Occipital lobe (tissue), 2 donors: ENCODE measurements around the gene HDAC4. TPM values are rescaled to one million over a fixed set of nuclear protein-coding genes. Genes with fewer than 3 reads are reported as not detected.

Experiments
- DNase-seq: peaks from one replicate; lab custom pipeline; 2025; lab: John Stamatoyannopoulos, UW
- total RNA-seq: library from RNA; depleted of rRNA; stranded (reverse); fragments of >200 nt; gene quantifications from one replicate; pipeline ENCODE4 v1.2.3, GENCODE V29; 2014

HDAC4 gene
- total RNA-seq, 1 donor from 2014 or later = 30.9 TPM

GRCh38 chr2:239055756-239056493 lies 344.9 kb downstream of the HDAC4 start:
- DNase-seq = no peak

DNA sequence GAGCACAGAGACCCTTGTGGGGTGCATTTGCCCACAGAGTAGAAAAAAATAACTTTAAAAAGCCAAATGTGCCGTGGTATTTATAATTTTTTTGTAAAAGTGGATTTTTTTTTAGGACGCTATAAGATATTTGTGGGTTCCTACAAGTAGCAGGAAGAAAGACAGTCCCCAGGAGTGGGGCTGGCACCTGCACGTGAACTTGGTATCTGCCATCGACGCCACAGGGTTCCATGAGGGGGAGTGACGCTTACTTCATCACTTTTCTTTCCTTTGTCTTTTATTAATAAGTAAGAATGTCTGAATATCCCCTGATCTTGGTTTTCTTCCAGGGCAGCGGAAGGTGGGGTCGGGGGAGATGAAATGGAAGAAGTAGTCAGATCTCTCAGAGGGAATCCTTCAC lies 345.9 kb downstream of the HDAC4 start:
- DNase-seq = no peak

DNA sequence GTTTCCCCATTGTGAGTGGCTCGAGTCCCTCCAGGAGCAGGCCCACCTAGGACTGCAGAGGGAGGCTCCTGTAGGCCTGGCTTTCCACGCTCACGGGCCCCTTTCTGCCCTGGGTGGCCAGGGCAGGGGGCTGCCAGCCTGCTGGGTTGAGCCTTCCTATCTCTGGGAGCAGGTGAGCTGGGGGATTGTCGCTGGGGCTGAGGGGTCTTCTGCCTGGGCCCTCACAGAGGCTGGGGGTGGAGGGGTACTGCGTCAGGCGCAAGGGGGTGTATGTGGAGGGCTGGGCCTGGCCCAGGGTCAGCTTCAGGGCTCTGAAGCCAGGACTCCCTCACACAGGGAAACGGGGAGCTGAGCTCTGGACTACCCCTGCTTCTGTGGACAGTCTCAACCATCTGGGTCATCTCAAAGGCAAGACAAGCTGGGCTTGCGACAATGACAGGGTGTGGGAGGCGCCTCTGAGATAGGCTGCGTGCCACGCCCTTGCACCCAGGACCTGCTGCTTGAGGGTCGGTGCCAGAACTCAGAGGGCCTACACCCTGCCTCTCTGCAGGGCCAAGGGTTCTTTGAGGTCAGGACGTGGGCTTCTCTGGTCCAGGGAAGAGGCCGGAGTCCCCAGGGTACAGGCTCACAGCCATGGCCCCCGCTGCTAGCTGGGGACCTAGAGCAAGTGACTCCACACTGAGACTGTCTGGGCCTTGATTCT lies 346.9 kb downstream of the HDAC4 start:
- no peak for DNase-seq

DNA sequence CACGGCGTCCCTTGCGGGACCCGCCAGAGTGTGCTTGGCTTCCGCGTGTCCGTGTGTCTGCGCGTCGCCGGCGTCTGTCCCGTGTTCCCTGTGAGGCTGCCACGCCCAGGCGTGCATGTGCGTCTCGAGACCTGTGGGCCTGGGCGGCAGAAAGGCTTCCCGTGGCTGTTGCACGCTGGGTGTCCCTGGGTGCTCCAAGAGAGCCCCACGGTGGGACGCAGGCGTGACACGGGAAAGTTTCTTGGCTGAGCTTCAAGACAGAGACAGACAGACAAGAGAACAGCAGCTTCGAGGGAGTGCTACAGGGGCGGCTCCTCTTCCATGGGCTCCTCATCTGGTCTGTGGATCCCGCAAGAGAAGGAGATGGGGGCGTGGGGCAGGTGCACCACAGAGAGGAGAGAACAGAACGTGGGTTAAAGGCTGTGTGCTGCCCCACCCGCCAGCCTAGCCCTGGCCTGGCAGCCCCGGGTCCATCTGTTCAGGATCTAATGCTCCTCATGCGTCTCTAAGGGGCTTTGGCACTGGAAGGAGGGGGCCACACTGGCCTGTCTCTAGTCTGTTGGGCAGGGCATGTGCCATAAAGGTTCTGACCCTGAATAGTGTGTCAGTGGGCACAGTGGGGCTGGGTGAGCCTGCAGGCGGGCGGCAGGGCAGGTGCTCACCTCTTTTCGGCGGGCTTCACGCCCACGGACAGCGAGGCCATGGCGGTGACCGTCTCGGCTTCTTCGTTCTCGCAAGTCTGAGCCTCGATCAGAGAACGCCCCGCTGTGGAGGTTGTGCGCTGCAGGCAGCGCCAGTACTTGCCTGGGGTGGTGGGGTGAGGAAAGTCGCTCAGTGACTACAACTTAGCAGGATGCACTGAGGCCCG lies 347.8 kb downstream of the HDAC4 start:
- no peak for DNase-seq

GRCh38 chr2:239051891-239052445 lies 348.9 kb downstream of the HDAC4 start:
- no peak for DNase-seq

DNA sequence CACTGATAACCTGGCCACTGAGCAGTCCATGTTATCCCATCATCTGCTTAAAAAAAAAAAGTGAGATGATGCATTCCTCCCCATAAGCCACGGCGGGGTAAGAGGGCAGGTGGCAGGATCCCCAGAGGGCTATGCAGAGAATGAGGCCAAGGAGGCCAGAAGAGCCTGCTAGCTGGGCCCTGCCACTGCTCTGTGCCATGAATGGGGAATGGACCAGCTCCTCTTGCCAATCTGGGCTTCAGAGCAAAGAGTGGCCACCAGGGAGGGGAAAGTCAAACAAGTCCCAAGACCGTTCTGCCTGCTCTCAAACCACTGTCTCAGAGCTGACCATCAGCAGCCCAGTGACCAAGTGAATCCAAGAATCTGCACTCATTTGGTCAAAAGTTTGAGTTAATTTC lies 350.6 kb downstream of the HDAC4 start:
- no peak for DNase-seq

DNA sequence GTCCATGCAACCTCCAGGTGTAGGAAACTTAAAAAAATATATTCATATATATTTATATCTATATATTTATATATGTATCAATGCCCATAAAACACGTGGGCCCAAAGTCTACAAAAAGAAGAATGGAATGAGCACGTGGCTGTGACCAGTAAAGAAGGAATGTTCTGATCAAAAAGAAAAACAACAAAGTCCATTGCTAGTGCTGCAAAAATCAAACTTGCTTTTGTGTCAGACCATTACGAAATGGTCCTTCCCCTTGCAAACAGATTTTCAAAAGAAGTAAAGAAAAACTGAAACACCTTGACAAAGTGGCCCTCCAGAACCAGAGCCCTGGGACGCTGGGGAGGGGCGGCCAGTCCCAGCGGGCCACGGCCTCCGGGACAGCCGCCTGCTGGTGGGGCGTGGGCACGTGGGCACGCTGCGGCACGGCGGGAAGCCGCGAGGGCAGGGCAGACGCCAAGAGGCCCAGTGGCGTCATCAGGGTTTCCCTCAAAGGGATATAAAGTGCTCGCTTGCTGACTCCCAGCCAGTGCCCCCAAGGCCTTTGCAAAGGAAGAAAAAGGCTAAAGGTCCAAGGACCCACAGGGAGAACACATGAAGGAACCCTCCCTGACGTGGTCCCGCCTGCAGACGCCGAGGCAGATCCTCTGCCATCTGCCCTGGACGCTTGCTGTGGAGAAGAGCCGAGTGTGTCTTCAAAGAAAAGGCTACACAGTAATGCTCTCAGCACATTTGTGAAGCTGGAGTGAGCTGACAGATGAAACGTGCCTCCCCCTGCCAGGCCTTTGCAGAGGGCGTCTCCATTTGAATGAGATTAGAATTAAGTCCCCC lies 351.2 kb downstream of the HDAC4 start:
- no peak for DNase-seq

- no peak for DNase-seq
These were observed 352.1 kb downstream of the HDAC4 start for GRCh38 chr2:239048736-239049135.

DNA sequence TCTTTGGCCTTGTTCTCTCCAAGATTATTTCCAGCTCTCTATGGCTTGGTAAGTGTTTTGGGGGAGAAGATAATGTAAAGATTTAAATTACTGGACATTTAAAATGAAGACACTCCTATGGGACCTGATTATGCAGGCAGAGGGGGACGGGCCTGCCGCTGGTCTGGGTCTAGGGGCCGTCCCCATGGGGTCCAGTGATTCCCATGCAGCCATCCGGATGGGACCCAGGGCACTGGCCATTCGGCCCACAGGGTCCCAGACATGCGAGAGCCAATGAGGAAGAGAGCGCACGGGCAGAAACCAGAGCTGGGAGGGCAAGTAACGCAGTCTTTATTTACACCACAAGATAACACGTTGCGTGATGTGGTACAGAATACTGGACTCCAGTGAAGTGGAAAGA lies 353.0 kb downstream of the HDAC4 start:
- DNase-seq = no peak

DNA sequence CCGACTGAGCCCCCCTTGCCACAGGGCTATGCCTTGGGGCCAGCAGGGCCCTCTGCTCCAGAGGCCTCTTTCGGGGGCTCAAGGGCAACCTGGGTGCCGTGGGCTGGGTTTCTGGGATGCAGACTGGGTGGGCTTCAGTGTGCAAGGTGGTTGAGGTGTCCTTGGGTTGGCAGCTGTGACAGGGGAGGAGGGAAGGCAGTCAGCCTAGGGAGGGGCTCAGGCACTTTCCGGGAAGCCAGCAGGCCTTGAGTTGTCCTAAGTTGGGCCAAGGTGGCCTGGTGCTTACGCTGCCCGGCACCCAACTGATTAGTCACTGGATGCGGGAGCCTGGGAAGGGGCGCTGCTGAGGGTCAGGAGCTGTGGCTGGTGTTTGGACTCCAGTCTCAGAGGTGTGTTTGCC lies 353.4 kb downstream of the HDAC4 start:
- DNase-seq = no peak

GRCh38 chr2:239046822-239047221 lies 354.0 kb downstream of the HDAC4 start:
- no peak for DNase-seq

DNA sequence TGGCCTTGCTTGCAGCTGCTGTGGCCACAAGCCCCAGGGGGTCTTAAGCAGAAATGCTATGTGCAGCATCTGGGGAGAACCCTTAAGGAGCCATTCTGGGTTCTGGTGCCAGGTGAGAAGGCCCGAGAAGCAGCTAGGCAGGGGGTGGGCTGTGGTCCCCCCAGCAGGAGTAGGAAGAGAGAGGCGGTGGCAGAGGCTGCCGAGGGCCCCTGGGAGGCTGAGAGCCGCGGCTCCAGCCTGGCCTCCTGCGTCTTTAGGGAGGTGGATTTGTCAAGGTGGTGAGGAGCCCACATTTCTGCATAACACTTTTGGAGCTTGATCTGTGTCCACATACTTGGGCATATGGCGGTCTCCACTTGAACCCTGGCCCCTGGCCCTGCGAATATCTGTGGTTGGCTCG lies 356.5 kb downstream of the HDAC4 start:
- no peak for DNase-seq

DNA sequence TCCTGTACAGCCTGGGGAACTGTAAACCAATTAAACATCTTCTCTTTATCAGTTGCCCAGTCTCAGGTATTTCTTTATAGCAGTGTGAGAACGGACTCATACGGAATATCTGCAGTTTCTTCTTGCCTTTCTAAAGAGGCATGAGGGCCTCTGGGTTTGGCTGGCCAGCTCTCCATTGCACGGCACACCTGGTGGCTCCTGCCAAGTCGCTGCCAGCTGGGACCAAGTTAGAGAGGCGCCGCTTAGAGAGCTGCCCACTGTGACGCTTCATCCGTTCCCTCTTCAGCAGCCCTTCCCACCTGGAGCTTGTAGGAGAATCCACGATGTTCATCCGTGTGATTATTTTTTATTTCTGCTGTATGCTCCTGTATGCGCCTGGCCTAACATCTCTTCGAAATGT lies 357.5 kb downstream of the HDAC4 start:
- DNase-seq = no peak

DNA sequence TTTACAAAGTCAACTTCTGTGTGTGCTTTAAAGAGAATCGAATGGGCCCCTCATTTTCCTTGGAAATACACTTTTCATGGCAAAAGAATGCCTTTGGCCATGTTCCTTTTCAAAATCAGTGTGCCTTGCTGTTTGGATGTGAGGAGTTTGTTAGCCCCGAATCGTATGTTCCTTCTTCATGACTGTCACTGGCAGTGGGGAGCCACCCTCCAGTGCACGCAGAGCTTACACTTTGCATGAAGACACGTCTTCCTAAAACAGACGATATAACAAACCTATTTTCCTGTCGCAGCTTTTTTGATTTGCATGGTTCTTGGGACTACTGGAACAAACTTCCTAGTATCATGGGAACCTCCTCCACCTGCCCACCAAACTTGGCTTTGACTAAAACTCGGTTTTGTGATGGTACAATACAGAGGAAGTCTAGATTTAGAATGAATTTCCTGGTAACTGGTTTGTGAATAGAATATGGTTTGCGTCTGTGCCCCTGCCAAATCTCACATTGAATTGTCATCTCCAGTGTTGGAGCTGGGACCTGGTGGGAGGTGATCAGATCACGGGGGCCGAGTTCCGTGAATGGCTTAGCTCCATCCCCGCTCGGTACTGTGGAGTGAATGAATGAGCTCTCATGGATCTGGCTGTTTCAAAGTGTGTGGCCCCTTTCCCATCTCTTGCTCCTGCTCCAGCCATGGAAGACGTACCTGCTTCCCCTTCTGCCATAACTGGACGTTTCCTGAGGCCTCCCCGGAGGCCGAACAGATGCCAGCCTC lies 358.1 kb downstream of the HDAC4 start:
- no peak for DNase-seq

GRCh38 chr2:239042046-239042445 lies 358.8 kb downstream of the HDAC4 start:
- DNase-seq = no peak

GRCh38 chr2:239041062-239041461 lies 359.8 kb downstream of the HDAC4 start:
- no peak for DNase-seq

DNA sequence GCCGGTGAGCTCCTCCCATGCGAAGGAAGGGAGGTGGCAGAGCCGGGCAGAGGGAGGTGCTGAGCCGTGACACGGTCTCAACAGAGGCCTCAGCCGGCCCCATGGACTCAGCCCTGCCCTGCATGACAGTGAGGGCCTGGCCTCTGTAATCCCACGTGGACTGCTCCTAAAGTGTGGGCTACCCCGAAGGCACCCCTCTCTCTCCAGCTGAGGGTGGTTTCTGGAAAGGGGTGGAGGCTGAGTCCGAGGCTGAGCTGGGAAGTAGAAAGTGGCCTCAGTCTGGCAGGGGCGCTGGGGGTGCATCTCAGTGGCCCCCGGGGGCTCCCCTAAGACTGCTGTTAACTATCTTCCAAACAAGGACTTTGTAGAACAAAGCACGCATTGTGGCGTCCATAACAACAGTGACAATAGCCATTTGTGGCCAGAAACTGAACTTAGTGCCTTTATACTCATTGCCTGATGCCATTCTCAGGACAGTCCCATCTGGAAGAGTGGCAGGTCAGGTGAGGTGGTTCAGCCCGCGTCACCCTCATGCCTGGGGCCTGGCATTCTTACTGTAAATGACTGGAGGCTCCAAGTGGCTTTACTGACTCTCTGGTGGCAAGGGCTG lies 360.6 kb downstream of the HDAC4 start:
- DNase-seq = no peak

- DNase-seq = peak; percentile 72
These were observed 361.4 kb downstream of the HDAC4 start for GRCh38 chr2:239039479-239039861.

DNA sequence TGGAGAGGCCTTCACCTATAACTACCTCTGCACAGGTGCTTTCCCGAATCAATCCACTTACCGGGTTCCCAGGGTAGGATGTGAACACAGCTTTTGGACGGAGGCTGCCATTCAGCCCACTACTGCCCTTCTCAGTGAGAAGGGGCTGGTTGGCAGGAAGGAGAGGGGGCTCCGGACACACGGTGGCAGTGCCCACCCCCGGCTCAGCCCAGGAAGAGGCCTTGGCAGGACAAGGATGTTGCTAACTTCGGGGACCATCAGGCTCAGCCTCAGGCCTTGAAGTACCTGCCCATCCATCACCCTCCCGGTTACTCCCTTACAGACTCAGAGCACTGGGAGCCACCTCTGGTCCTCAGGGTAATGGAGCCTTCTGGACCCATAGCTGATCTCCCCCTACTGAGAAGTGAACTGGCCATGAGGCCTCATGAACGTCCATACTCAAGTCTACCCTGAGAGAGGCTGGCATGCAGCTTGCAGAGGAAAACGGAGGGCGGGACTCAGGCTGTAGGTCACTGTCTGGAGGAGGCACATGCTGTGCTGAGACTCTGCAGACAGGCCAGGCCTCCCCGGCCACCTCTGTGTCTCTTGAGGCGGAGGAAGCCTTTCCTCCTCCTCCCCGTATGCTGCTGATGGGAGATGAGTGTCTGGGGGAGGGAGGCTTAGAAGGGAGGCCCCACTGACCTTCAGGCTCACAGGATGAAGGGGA lies 361.9 kb downstream of the HDAC4 start:
- DNase-seq = no peak
